HUES6 (cell line): ENCODE data around the gene GNAI2.
"Not testable (repeated sequence)": the region's sequence is repeated elsewhere in the genome, so short reads cannot be mapped to it uniquely, and the experiment has no call there.

Experiments used
- H3K27ac ChIP-seq: 2 replicates; pipeline ENCODE4 v1.7.0; 2013; ENCODE audit warnings: low read depth, mild to moderate bottlenecking, low read length, inconsistent platforms
- H3K27me3 ChIP-seq: 2 replicates; pipeline ENCODE4 v1.6.1; 2013; ENCODE audit warnings: low read length; ENCODE audit not compliant: control insufficient read depth, insufficient read depth
- H3K36me3 ChIP-seq: 2 replicates; pipeline ENCODE4 v1.6.1; 2013; ENCODE audit warnings: low read length; ENCODE audit not compliant: control insufficient read depth, insufficient read depth
- H3K4me1 ChIP-seq: 2 replicates; pipeline ENCODE4 v1.6.1; 2013; ENCODE audit warnings: low read length; ENCODE audit not compliant: control insufficient read depth, insufficient read depth
- H3K4me3 ChIP-seq: 2 replicates; pipeline ENCODE4 v1.5.1; 2013; ENCODE audit warnings: low read depth, low read length
- H3K9ac ChIP-seq: one replicate; pipeline ENCODE4 v1.6.1; 2013; ENCODE audit warnings: mild to moderate bottlenecking, low read length
- H3K9me3 ChIP-seq: 2 replicates; pipeline ENCODE4 v1.6.1; 2013; ENCODE audit warnings: low read depth, low read length; ENCODE audit not compliant: control insufficient read depth, insufficient read depth

GNAI2 gene

DNA sequence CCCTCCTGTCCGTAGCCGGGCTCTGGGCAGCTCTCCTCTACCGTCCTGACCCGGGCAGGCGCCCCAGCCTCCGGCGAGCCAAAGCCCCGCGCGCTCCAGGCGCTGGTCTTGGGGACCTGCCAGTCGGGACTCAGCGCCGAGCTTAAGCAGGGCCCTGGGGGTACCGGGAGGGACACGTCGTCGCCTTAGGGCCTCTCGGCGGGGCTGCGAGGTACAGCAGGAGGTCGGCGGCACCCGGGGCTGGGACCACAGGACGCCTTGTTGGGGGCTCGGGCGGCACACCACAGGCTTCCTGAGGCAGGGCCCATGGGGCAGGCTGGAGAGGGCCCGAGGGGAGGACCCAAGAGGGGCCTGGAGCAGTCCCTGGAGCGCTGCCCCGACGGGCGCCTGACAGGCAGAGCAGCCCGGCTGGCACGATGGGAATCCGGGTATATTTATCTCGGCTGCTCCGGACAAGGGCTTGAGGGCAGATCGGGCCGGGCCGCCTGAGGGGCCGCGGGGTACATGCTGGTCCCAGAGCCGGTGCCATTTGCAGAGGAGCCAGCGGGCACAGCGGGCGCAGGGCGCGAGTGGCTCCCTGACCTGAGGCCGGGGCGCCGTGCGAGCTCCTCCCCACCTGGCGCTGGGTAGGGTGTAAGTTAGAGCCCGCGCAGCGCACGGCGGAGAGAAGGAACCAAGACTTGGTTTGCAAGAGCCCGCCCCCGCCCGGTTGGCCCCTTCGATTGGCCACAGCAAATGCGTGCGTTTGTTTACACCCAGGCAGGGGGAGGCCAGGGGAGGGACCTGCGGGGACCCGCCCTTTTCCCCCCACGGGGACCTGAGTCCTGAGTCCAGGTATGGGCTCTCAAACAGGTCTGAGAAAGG is 30.4 kb upstream of the GNAI2 start:
- peak overlapping the region; percentile 31 for H3K9ac ChIP-seq

DNA sequence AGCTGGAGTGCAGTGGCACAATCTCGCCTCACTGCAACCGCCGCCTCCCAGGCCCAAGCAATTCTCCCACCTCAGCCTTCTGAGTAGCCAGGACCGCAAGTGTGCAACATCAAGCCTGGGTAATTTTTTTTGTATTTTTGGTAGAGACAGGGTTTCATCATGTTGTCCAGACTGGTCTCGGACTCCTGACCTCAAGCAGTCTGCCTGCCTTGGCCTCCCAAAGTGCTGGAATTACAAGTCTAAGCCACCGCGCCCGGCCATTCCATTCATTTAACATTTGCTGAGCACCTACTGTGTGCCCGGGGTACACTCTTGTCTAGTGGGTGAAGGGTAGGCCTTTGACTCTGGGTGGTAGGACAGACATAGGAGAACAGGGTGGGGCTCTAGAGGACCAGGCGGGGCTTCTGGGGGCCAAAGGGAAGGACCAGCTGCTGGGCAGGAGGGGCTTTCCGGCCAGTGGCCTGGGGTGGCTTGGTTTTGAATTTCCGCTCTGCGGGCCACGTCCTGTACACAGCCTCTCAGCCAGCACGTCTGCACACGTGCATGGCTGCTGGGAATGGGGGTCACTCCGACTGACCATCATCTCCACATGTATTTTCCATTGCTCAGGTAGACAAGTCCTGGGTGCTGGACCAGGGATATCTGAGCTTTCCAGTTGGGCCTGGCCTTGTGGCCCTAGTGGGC is 28.5 kb upstream of the GNAI2 start:
- no peak overlapping the region for H3K27ac ChIP-seq
- H3K9me3 ChIP-seq, result no peaks in the 10 kb centered on the region
- no peak overlapping the region for H3K9ac ChIP-seq
- peaks cover 37% of the 10 kb centered on the region for H3K4me1 ChIP-seq
- no peaks in the 10 kb centered on the region for H3K36me3 ChIP-seq
- H3K4me3 ChIP-seq, result no peak overlapping the region
- H3K27me3 ChIP-seq, result peaks cover 48% of the 10 kb centered on the region

More for the DNA sequence above, 30.4 kb upstream of the GNAI2 start:
- no peak overlapping the region for H3K27ac ChIP-seq
- H3K9me3 ChIP-seq, result no peaks in the 10 kb centered on the region
- peak overlapping the region; percentile 79 for H3K4me3 ChIP-seq
- H3K4me1 ChIP-seq, result peaks cover 26% of the 10 kb centered on the region
- no peaks in the 10 kb centered on the region for H3K36me3 ChIP-seq
- peaks cover 54% of the 10 kb centered on the region for H3K27me3 ChIP-seq

DNA sequence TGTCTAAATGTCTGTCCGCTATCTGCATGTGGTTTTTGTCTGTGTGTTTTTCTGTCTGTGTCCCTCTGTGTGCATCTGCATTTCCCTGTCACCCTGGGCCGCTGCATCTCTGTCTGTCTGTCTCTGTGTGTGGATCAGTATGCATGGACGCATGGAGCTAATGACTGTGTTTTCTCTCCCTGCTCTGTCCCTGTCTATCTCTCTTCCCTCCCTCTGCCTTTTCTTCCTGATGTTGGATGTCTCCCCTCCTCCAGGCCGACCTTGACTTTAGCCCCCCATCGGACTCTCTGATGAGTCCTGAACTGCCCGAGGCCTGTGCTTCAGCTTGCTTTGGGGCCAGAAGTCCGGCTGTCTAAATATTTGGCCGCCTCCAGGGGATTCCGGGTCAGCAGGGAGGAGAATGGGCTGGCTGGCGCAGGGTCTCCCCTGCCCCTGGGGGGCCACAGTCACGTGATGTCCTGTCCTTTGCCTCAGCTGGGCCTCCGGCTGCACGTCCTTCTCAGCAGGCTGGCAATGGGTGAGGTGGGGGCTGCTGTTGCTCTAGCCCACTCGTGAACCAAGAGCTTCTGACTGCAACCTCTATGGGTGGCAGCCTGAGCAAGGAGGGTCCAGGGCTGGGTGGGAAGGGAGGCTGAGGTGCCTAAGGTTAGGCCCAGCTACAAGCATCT is 27.2 kb upstream of the GNAI2 start:
- Histone ChIP-seq H3K9ac (no peak overlapping the region), H3K36me3 (no peaks in the 10 kb centered on the region), H3K9me3 (no peaks in the 10 kb centered on the region), H3K27me3 (peaks cover 35% of the 10 kb centered on the region), H3K27ac (no peak overlapping the region), H3K4me1 (peaks cover 32% of the 10 kb centered on the region; the same call in 1 of the 2 replicates), H3K4me3 (no peak overlapping the region)

DNA sequence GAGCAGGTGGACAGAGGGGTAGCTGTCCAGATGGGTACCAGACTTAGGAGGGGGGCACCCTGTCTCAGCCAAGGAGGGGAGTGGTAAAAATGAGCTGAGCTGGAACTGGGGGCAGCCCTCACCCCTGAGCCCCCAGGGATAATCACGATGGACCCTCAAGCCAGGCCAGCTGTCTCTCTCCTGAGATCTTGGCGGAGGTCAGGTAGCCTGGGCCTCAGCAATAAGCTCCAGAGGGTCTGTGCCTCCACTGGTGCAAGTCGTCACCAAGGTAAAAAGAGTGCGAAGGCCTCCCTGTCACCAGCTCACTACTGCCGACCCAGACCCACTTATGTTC is 25.9 kb upstream of the GNAI2 start:
- Histone ChIP-seq H3K36me3 (no peaks in the 10 kb centered on the region), H3K4me1 (peaks cover 29% of the 10 kb centered on the region; the same call in 1 of the 2 replicates), H3K4me3 (no peak overlapping the region), H3K27me3 (peaks cover 23% of the 10 kb centered on the region), H3K9ac (no peak overlapping the region), H3K27ac (no peak overlapping the region), H3K9me3 (no peaks in the 10 kb centered on the region)

DNA sequence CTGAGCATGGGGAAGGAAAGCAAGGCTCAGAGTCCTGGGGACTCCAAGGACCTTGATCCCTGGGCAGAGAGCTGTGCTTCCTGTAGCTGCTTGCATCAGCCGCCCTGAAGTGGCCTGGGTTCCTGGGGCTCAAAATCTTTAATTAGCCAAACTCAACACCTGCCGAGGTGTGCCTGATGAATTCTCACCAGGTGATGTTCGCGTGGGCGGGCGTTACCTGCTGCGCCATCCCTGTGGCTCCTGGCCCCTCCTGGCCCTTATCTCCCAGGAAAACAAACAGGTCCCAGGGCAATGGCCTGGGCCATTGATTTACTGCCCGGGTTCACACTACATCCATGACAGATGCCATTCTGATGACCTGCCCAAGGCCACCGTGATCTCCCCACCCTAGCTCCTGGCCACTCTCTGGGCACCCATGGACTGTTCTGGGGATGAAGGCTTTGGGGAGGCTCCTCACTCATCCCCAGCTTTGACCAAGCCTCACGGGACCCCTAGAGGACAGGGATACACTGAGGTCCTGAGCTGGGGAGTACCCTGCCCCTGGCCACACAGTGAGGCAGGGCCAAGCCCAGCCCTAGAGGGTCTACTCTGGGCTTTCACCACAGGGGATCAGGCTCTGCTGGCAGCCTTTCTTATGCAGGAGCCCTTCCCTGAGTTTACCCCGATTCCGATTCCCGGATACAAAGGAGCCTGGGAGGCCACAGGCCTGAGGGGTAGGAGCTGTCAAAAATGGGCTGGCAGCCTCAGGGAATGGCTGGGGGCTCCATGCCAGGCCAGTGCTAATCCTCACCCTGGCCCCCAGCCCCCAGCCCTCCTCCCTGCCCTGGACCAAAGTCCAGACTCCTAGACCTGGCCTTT is 25.3 kb upstream of the GNAI2 start:
- Histone ChIP-seq H3K27ac (no peak overlapping the region), H3K4me1 (peaks cover 24% of the 10 kb centered on the region; the same call in 1 of the 2 replicates), H3K4me3 (no peak overlapping the region), H3K36me3 (no peaks in the 10 kb centered on the region), H3K9ac (no peak overlapping the region), H3K27me3 (peaks cover 17% of the 10 kb centered on the region), H3K9me3 (no peaks in the 10 kb centered on the region)

DNA sequence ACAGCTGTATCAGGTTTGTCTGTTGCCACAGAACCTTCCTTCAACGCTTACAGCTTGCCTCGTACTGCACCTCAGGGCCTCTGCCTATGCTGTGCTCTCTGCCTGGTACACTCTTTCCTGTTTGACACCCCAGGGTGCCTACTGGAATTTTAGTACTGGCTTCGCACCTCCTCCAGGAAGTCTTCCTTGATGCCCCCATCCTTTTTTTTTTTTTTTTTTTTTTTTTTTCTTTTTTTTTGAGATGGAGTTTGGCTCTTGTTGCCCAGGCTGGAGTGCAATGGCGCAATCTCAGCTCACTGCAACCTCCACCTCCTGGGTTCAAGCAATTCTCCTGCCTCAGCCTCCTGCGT is 24.7 kb upstream of the GNAI2 start:
- H3K9ac ChIP-seq, H3K4me3 ChIP-seq, H3K9me3 ChIP-seq, H3K27ac ChIP-seq, H3K36me3 ChIP-seq: not testable (repeated sequence)
- peaks cover 11% of the 10 kb centered on the region for H3K27me3 ChIP-seq
- peaks cover 21% of the 10 kb centered on the region; the same call in 1 of the 2 replicates for H3K4me1 ChIP-seq

DNA sequence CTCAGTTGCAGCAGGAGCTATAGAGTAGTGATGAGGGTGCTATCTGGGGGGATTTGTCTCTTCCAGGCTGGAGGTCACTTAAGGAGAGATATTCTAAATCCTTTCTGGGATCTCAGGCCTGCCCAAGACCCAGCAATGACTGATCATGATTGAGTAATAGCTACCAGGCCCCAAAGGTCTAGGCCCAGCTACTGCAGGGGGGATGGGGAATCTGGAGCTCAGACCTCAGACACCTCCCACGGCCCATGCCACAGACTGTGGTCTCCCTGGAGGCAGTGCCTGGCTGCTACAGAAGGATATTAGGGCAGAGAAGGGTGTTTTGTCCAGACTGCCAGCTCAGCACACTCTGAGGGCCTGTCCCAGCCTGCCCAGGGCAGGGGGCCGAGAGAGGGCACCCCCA is 24.1 kb upstream of the GNAI2 start:
- H3K4me1 ChIP-seq, result peaks cover 21% of the 10 kb centered on the region; the same call in 1 of the 2 replicates
- H3K9ac ChIP-seq, result no peak overlapping the region
- H3K4me3 ChIP-seq, result no peak overlapping the region
- H3K27me3 ChIP-seq, result peaks cover 5% of the 10 kb centered on the region
- no peaks in the 10 kb centered on the region for H3K9me3 ChIP-seq
- no peaks in the 10 kb centered on the region for H3K36me3 ChIP-seq
- no peak overlapping the region for H3K27ac ChIP-seq

DNA sequence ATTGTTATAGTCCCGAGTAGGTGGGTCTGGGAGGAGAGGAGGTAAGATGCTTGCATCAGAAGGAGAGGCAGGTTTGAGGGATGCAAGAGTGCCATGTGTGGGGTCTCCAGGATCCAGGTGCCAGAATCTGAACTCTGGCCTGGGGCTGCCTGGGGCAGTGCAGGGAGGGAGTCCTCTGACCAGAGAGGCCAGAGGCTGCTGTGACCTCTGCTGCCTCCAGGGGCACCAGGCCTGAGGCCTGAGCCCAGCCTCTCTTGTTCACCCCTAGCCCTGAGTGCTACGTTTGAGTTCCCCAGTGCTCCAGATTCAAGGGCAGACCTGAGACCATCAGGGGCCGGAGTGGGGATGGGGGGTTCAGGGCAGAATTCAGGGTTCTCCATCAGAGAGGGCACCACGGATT is 23.5 kb upstream of the GNAI2 start:
- no peaks in the 10 kb centered on the region for H3K36me3 ChIP-seq
- no peak overlapping the region for H3K27ac ChIP-seq
- peaks cover 21% of the 10 kb centered on the region; the same call in 1 of the 2 replicates for H3K4me1 ChIP-seq
- H3K9ac ChIP-seq, result no peak overlapping the region
- no peaks in the 10 kb centered on the region for H3K9me3 ChIP-seq
- H3K4me3 ChIP-seq, result no peak overlapping the region
- peaks cover 3% of the 10 kb centered on the region; the same call in 1 of the 2 replicates for H3K27me3 ChIP-seq

DNA sequence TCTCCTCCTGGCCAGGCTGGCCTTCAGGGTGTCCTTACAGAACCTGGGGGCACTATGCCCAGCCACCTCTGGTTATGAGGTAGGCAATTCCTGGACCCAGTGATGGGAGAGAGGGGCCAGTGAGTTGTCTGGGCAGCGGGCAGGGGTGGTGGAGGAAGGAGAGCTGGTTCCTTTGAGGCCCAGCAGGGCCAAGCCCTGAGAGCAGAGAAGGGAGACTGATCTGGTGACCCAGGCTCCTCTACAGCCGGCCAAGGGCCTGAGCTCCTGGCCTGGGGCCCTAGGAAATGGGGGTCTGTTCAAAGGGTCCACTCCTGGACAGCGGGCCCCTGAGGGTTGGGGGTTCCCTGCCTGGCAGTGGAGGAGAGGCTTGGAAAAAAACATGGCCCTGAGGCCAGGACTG is 23.0 kb upstream of the GNAI2 start:
- Histone ChIP-seq H3K36me3 (no peaks in the 10 kb centered on the region), H3K4me3 (no peak overlapping the region), H3K9ac (no peak overlapping the region), H3K27ac (no peak overlapping the region), H3K9me3 (no peaks in the 10 kb centered on the region), H3K27me3 (peaks cover under 1% of the 10 kb centered on the region; the same call in 1 of the 2 replicates), H3K4me1 (peaks cover 21% of the 10 kb centered on the region; the same call in 1 of the 2 replicates)

DNA sequence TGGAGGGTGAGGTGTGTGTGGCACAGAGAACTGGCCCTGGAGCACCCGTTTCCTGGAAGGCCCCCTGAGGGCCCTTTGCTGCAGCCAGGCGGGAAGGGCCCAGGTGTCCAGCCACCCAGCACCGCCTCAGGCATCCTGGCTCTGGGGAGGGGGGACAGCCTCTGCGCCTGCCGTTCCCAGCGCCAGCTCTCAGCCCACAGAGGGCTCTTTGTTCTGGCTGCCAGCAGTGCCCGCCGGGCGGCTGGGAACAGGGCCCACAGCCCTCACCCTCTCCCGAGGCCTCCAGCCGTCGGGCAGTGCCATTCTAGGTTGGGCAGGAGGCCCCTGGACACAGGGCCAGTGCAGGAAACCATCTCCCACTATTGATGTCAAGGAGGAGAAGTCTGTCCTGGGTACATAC is 22.6 kb upstream of the GNAI2 start:
- Histone ChIP-seq H3K36me3 (no peaks in the 10 kb centered on the region), H3K9me3 (no peaks in the 10 kb centered on the region), H3K27me3 (0 out of 2 replicates have a peak, but pooled peaks cover 3% of the 10 kb centered on the region), H3K4me1 (peaks cover 21% of the 10 kb centered on the region; the same call in 1 of the 2 replicates), H3K9ac (no peak overlapping the region), H3K4me3 (no peak overlapping the region), H3K27ac (no peak overlapping the region)
